Thyroid gland (tissue), 4 donors: ENCODE data around the gene KLF9. TPM values are rescaled to one million over a fixed set of nuclear protein-coding genes. Genes with fewer than 3 reads are reported as not detected.

ENCODE experiments used
- DNase-seq, 2 donors: peaks; one replicate each; pipeline ENCODE4 v3.0.0-alpha.2; 2019
- H3K27ac ChIP-seq, 3 donors: fragments of 200-600 bp; sonication (generic); 1 replicate in 2 of 3; 2 replicates in 1 of 3; pipeline ENCODE4 v1.5.1; 2016 to 2019; ENCODE audit warnings: mild to moderate bottlenecking in 1 of 3, moderate library complexity in 1 of 3
- H3K27me3 ChIP-seq: fragments of 200-600 bp; sonication (generic); one replicate; pipeline ENCODE4 v1.5.1; 2019
- H3K36me3 ChIP-seq, 2 donors: fragments of 200-600 bp; sonication (generic); one replicate each; pipeline ENCODE4 v1.5.1; 2016 to 2019
- H3K4me1 ChIP-seq, 2 donors: fragments of 200-600 bp; sonication (generic); one replicate each; pipeline ENCODE4 v1.5.1; 2017 to 2019
- H3K4me3 ChIP-seq, 3 donors: fragments of 200-600 bp; sonication (generic); replicated peaks in 1 of 3; 1 replicate in 2 of 3; 2 replicates in 1 of 3; pipeline ENCODE4 v1.5.1; 2016; ENCODE audit warnings: mild to moderate bottlenecking in 1 of 3
- H3K9me3 ChIP-seq: fragments of 200-600 bp; sonication (generic); one replicate; pipeline ENCODE4 v1.5.1; 2017
- POLR2A ChIP-seq, 2 donors: fragments of 450-650 bp; IDR thresholded peaks; one replicate each; pipeline ENCODE4 v1.6.1; 2017; ENCODE audit warnings: antibody characterized with exemption in 2 of 2, mild to moderate bottlenecking in 2 of 2, moderate library complexity in 1 of 2
- WGBS, 2 donors: methylation state at CpG; one replicate each; pipeline ENCODE4 v1.1.5; 2017; 5-methylcytosine and 5-hydroxymethylcytosine counted together
- intact Hi-C: fragments of 100-400 bp; cut with DNase I; formaldehyde crosslinking; loops from one replicate; pipeline ENCODE4 v1.15.1; 2023
- total RNA-seq, 4 donors: library from RNA; depleted of rRNA; stranded (reverse); fragments of >200 nt; gene quantifications; one replicate each; pipeline ENCODE4 v1.2.3, GENCODE V29; 2016
- TF ChIP-seq, protein P1 (sequence below), 6 experiments: fragments of 200-600 bp in 3 of 6; fragments of 450-650 bp in 3 of 6; sonication (generic) in 3 of 6; IDR thresholded peaks; one replicate each; pipeline ENCODE4 v1.5.1; 2016 to 2019; ENCODE audit warnings: antibody characterized with exemption in 6 of 6, mild to moderate bottlenecking in 2 of 6, inconsistent platforms in 1 of 6, moderate library complexity in 1 of 6

Gene KLF9
- total RNA-seq, 4 donors from 2014 or later, result 96.3 to 155 (median 125) TPM

DNA sequence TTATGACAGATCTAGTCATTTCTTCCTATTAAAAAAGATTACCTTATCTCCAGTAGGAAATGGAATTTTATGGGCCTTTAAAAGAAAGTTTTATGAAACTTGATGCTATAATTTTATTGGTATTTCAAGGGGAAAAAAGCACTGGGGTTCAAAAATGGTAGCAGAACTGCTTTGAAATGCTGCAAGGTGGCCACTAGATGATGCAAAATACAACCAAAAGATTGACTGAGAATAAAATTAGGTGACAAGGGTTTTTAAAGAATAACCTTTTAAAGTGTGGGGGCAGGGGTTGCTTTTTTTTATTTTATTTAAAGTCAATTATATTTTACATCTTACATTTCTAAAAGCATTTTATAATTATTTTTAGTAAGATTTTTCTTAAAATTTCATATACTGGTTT lies 61.7 kb downstream of the KLF9 start:
- Histone ChIP-seq H3K36me3 (peaks cover 0 to 4% of the 10 kb centered on the region in 2 donors), H3K4me1 (no peaks in the 10 kb centered on the region), H3K27ac (no peak overlapping the region), H3K4me3 (no peak overlapping the region), H3K9me3 (no peaks in the 10 kb centered on the region), H3K27me3 (no peaks in the 10 kb centered on the region)
- TF ChIP-seq, protein P1, sequence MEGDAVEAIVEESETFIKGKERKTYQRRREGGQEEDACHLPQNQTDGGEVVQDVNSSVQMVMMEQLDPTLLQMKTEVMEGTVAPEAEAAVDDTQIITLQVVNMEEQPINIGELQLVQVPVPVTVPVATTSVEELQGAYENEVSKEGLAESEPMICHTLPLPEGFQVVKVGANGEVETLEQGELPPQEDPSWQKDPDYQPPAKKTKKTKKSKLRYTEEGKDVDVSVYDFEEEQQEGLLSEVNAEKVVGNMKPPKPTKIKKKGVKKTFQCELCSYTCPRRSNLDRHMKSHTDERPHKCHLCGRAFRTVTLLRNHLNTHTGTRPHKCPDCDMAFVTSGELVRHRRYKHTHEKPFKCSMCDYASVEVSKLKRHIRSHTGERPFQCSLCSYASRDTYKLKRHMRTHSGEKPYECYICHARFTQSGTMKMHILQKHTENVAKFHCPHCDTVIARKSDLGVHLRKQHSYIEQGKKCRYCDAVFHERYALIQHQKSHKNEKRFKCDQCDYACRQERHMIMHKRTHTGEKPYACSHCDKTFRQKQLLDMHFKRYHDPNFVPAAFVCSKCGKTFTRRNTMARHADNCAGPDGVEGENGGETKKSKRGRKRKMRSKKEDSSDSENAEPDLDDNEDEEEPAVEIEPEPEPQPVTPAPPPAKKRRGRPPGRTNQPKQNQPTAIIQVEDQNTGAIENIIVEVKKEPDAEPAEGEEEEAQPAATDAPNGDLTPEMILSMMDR (IDR thresholded peaks at IDR 0.05), result peak; percentile 47 to 85 (median 70)
- no peak for TF ChIP-seq POLR2A (IDR thresholded peaks at IDR 0.05)
- no peak for DNase-seq
- intact Hi-C loops, result loop anchor here (5.0 to 10.0 kb wide), 2 partner anchors 142 to 249 kb away; no protein-coding TSS in a partner anchor

DNA sequence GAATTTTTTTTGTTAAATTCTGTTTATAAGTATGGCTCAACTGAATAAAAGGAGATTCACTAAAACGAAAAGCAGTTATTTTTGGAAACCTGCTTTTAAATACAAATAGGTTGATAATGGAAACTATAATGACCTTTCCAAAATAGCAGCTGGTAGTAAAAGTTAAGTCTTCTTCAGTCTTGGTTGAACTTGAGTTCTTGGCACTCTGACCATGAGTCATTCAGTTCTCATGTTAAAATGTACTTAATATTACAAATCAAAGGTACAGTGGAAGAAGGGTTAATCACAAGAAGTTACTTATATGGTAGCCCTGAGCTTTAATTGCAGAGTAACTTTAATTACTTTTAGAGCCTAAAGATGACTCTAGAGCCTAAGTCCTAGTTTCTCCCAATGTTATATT lies 62.1 kb downstream of the KLF9 start:
- Histone ChIP-seq H3K4me1 (no peaks in the 10 kb centered on the region), H3K9me3 (no peaks in the 10 kb centered on the region), H3K36me3 (peaks cover 2 to 4% of the 10 kb centered on the region in 2 donors), H3K4me3 (no peak overlapping the region), H3K27me3 (no peaks in the 10 kb centered on the region), H3K27ac (peak overlapping the region in 1 of 3 donors; percentile 12)
- DNase-seq, result no peak
- WGBS, 2 donors, result 51 to 64% methylated on average over 1 of the region's 1 CpG
- intact Hi-C loops, result loop anchor here (5.0 to 10.0 kb wide), 2 partner anchors 142 to 250 kb away; no protein-coding TSS in a partner anchor
- no peak for TF ChIP-seq POLR2A (IDR thresholded peaks at IDR 0.05)
- TF ChIP-seq, protein P1 (IDR thresholded peaks at IDR 0.05), result no peak

- TF ChIP-seq, protein P1 (IDR thresholded peaks at IDR 0.05), result no peak
- peaks cover 4 to 5% of the 10 kb centered on the region in 2 donors for H3K36me3 ChIP-seq
- WGBS, 2 donors, result 94 to 96% methylated on average over 2 of the region's 2 CpGs
- H3K9me3 ChIP-seq, result no peaks in the 10 kb centered on the region
- H3K27me3 ChIP-seq, result no peaks in the 10 kb centered on the region
- no peak for DNase-seq
- intact Hi-C loops, result no loop called here
- H3K4me1 ChIP-seq, result no peaks in the 10 kb centered on the region
- no peak overlapping the region for H3K4me3 ChIP-seq
- no peak overlapping the region for H3K27ac ChIP-seq
Measured at GRCh38 chr9:70347046-70347445, 67.4 kb downstream of the KLF9 start.

GRCh38 chr9:70340572-70340971 lies 73.9 kb downstream of the KLF9 start:
- Histone ChIP-seq H3K27me3 (no peaks in the 10 kb centered on the region), H3K36me3 (no peaks in the 10 kb centered on the region), H3K9me3 (no peaks in the 10 kb centered on the region), H3K4me3 (no peak overlapping the region), H3K27ac (no peak overlapping the region), H3K4me1 (no peaks in the 10 kb centered on the region)
- DNase-seq, result no peak
- intact Hi-C loops, result no loop called here
- 4 to 7% methylated on average over 1 of the region's 1 CpG for WGBS, 2 donors
- no peak for TF ChIP-seq POLR2A (IDR thresholded peaks at IDR 0.05)
- TF ChIP-seq, protein P1 (IDR thresholded peaks at IDR 0.05), result peak in 5 of 6 experiments; percentile 48 to 80 (median 54)

Other genes with a start within 250 kb of the KLF9 start
- 10 to 100 TPM; 33.1 to 49.4 (median 39.2) TPM for gene SMC5, start 155.7 kb downstream of the KLF9 start, total RNA-seq